ENCODE results near the gene ZCCHC14. TPM values are rescaled to one million over a fixed set of nuclear protein-coding genes. Genes with fewer than 3 reads are reported as not detected.

ZCCHC14 gene
- total and polyA plus RNA-seq, 10 donors: 1.6 to 18.3 (median 13.2) TPM

DNA sequence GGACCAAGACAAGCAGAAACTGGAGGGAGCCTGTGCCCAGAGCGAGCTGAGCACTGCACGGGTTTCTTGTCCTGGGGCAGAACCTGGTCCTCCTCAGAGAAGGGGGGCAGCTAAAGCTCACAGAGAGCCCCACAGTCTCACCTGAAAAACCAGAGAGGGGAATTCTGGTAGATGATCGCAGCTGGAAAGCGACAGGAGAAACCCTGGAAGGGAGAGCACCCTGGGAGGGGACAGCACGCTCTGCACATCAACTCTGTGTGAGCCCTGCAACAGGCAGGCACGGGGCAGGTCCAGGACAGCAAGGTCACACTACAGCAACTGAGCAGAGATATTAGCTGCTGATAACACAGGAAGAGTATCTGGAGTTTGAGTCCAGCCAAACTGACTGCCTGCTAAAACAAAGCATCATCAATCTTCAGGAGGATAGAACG is 18.2 kb downstream of the ZCCHC14 start:
- Histone ChIP-seq H3K27me3 (replicated peaks in 1 of 7) (no peaks in the 10 kb centered on the region), H3K9me3 (no peaks in the 10 kb centered on the region), H3K4me1 (peaks cover 0 to 50% (median 10%) of the 10 kb centered on the region in 6 donors), H3K27ac (no peak overlapping the region), H3K4me3 (no peak overlapping the region), H3K36me3 (peaks cover 0 to 6% (median 0%) of the 10 kb centered on the region in 6 donors)
- TF ChIP-seq, protein P1, sequence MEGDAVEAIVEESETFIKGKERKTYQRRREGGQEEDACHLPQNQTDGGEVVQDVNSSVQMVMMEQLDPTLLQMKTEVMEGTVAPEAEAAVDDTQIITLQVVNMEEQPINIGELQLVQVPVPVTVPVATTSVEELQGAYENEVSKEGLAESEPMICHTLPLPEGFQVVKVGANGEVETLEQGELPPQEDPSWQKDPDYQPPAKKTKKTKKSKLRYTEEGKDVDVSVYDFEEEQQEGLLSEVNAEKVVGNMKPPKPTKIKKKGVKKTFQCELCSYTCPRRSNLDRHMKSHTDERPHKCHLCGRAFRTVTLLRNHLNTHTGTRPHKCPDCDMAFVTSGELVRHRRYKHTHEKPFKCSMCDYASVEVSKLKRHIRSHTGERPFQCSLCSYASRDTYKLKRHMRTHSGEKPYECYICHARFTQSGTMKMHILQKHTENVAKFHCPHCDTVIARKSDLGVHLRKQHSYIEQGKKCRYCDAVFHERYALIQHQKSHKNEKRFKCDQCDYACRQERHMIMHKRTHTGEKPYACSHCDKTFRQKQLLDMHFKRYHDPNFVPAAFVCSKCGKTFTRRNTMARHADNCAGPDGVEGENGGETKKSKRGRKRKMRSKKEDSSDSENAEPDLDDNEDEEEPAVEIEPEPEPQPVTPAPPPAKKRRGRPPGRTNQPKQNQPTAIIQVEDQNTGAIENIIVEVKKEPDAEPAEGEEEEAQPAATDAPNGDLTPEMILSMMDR (IDR thresholded peaks at IDR 0.05 in 8 of 11, conservative IDR thresholded peaks at IDR 0.05 in 3 of 11): no peak
- TF ChIP-seq POLR2A (IDR thresholded peaks at IDR 0.05): no peak
- TF ChIP-seq POLR2AphosphoS5 (IDR thresholded peaks at IDR 0.05): no peak
- intact Hi-C loops (cut with DNase I; ENCODE audit: low total_unique reads): no loop called here
- WGBS, 5 donors: 82 to 92% (median 88%) methylated on average over 7 of the region's 7 CpGs
- no peak for DNase-seq

DNA sequence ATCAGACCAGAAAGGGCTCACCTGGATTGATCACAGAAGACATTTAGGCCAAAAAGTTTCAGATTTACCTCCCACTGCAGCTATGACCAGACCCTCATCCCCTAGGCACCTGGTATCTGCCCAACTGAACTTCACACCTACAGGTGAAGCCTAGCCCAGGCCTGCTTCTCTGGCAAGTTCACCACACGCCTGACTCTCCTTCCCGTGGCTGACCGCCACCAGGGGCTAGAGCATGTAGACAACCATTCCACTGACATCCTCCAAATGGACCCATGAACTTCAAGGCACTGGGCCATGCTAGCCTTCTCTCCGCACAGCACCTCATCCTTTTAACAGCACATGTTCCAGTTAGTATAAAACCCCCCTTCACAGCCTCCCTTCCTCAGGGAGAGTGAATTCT is 18.8 kb downstream of the ZCCHC14 start:
- intact Hi-C loops (cut with DNase I; ENCODE audit: low total_unique reads): no loop called here

DNA sequence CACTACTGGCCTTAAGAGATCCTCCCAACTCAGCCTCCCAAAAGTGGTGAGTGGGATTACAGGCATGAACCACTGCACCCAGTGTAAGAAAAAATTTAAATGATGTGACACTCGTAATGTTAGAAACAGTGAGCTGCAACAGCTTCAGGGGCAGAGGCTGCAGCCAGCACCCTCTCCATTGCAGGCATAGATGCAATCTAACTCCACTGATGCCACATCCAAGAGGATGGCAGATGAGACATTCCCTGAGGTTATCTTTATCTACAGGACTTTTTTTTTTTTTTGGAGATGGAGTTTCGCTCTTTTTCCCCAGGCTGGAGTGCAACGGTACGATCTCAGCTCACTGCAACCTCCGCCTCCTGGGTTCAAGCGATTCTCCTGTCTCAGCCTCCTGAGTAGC is 19.9 kb downstream of the ZCCHC14 start:
- peaks cover 0 to 54% (median 10%) of the 10 kb centered on the region in 6 donors for H3K4me1 ChIP-seq
- H3K27me3 ChIP-seq (replicated peaks in 1 of 7): no peaks in the 10 kb centered on the region
- no peak for DNase-seq
- intact Hi-C loops (cut with DNase I; ENCODE audit: low total_unique reads): no loop called here
- no peak overlapping the region for H3K4me3 ChIP-seq
- peaks cover 0 to 7% (median 0%) of the 10 kb centered on the region in 6 donors for H3K36me3 ChIP-seq
- TF ChIP-seq, protein P1 (IDR thresholded peaks at IDR 0.05 in 8 of 11, conservative IDR thresholded peaks at IDR 0.05 in 3 of 11): no peak
- no peak for TF ChIP-seq POLR2A (IDR thresholded peaks at IDR 0.05)
- TF ChIP-seq POLR2AphosphoS5 (IDR thresholded peaks at IDR 0.05): no peak
- WGBS, 5 donors: 92 to 97% (median 95%) methylated on average over 5 to 6 of the region's 6 CpGs
- H3K9me3 ChIP-seq: no peaks in the 10 kb centered on the region
- no peak overlapping the region for H3K27ac ChIP-seq

More for the DNA sequence above, 18.8 kb downstream of the ZCCHC14 start:
- no peak for TF ChIP-seq POLR2AphosphoS5 (IDR thresholded peaks at IDR 0.05)
- no peak for TF ChIP-seq POLR2A (IDR thresholded peaks at IDR 0.05)
- TF ChIP-seq, protein P1 (IDR thresholded peaks at IDR 0.05 in 8 of 11, conservative IDR thresholded peaks at IDR 0.05 in 3 of 11): no peak
- H3K4me3 ChIP-seq: no peak overlapping the region
- H3K27me3 ChIP-seq (replicated peaks in 1 of 7): no peaks in the 10 kb centered on the region
- 91 to 99% (median 95%) methylated on average over 4 of the region's 4 CpGs for WGBS, 5 donors
- no peaks in the 10 kb centered on the region for H3K9me3 ChIP-seq
- DNase-seq: no peak
- H3K4me1 ChIP-seq: peaks cover 0 to 54% (median 10%) of the 10 kb centered on the region in 6 donors
- no peak overlapping the region for H3K27ac ChIP-seq
- peaks cover 0 to 7% (median 0%) of the 10 kb centered on the region in 6 donors for H3K36me3 ChIP-seq

DNA sequence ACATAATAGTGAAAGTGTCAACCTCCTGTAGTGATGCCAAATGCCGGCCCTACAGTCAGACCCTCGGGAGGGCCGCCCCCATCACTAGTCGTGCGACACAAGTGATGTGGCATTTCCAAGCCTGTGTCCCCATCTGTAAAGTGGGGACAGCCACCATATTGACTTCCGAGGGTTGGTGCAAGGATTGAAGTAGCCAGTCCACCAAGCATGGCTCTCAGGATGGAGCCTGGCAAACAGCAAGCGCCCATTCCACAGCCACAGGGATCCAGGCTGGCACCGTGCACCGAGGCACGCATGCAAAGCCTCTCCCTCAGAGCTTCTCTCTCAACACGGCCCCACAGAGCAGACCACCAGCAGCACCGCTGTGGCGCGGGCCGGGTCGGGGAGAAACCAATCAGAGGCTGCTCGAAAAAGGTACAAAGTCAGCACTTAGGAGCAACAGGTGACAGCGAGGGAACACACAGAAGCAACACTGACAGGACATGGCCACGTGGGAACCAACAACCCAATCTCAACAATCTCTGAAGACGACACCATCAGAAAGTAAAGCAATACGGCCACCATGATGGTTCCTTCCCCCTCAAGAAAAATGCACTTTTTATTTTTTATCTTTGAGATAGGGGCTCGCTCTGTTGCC is 20.6 kb downstream of the ZCCHC14 start:
- no peak for DNase-seq
- H3K9me3 ChIP-seq: no peaks in the 10 kb centered on the region
- peaks cover 0 to 55% (median 10%) of the 10 kb centered on the region in 6 donors for H3K4me1 ChIP-seq
- whole genome bisulfite sequencing, 5 donors: 85 to 93% (median 89%) methylated on average over 18 to 22 of the region's 22 CpGs
- no peak for TF ChIP-seq POLR2AphosphoS5 (IDR thresholded peaks at IDR 0.05)
- TF ChIP-seq POLR2A (IDR thresholded peaks at IDR 0.05): no peak
- TF ChIP-seq, protein P1 (IDR thresholded peaks at IDR 0.05 in 8 of 11, conservative IDR thresholded peaks at IDR 0.05 in 3 of 11): no peak
- H3K36me3 ChIP-seq: peaks cover 0 to 7% (median 0%) of the 10 kb centered on the region in 6 donors
- intact Hi-C loops (cut with DNase I; ENCODE audit: low total_unique reads): no loop called here
- H3K27me3 ChIP-seq (replicated peaks in 1 of 7): no peaks in the 10 kb centered on the region
- H3K27ac ChIP-seq: peak overlapping the region in 4 of 8 donors; percentile 47 to 66 (median 59)
- H3K4me3 ChIP-seq: no peak overlapping the region

Data from spleen (tissue), 11 donors.